Choroid plexus epithelial cell (primary cell): ENCODE results near the gene ERN1.

ENCODE experiments used
- DNase-seq: peaks from one replicate; pipeline ENCODE4 v3.0.0-alpha.2; 2010; ENCODE audit warnings: low read depth
- H3K4me3 ChIP-seq: 2 replicates; pipeline ENCODE4 v1.5.1; 2011; ENCODE audit warnings: low read depth, mild to moderate bottlenecking, control low read depth, low read length, moderate library complexity
- CTCF ChIP-seq: conservative IDR thresholded peaks from 2 replicates; pipeline ENCODE4 v1.5.1; 2011; ENCODE audit warnings: low read depth, mild to moderate bottlenecking, control low read depth, inconsistent platforms, low read length, moderate library complexity

Gene ERN1

DNA sequence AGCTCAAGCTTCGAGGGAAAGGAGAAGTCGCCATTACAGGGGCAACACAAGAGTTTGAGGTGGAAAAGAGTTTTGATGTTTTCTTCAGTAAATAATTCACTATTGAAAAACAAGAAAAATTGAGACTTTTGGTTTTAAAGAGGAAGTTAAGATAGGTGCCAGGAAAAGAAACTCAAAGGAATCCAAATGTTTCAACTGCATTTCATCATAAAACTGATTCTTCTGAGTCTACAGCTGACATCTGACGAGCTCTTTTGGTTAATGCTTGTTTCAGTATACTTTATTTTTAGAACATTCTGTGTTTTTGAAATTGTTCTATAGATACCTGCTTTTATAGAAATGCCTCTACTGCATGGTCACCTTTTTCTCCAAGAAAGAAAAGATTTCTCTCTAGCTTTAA is 54.0 kb downstream of the ERN1 start:
- no peak for DNase-seq
- TF ChIP-seq CTCF, result no peak
- no peak overlapping the region for H3K4me3 ChIP-seq

DNA sequence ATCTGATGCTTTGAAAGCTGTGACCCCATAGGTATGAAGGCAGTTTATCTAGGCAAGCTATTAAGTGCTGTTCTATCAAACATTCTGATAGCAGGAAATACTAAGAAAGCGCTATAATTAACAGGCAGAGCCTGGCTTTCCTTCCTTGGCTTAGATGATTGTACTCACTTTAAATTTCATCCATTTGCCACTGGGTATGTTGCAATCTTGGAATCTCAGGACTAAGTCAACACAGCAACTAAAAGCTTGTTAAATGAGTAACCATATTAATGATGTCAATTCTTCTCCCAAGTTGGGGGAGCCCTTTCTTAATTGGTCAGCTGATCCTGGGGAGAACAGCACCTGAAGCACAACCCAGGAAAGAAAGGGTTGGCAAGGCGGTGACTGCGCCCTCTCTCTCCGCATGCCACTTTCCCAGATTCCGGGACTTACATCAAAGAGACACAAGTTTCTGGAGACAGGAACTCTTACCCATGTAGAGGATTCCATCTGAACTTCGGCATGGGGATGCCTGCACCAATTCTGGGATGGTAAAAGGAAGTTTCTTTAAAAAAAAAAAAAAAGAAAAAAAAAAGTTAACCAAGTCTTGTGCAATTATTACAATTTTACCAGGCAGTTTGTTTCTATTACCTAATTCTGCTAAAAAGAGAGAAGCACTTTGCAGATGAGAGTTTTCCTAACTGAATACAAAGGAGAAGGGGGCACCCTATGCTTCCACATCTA is 55.1 kb downstream of the ERN1 start:
- TF ChIP-seq CTCF, result no peak
- H3K4me3 ChIP-seq, result no peak overlapping the region
- peak; percentile 45 for DNase-seq

GRCh38 chr17:64073771-64074703 is 55.9 kb downstream of the ERN1 start:
- DNase-seq, result no peak
- H3K4me3 ChIP-seq, result no peak overlapping the region
- no peak for TF ChIP-seq CTCF

DNA sequence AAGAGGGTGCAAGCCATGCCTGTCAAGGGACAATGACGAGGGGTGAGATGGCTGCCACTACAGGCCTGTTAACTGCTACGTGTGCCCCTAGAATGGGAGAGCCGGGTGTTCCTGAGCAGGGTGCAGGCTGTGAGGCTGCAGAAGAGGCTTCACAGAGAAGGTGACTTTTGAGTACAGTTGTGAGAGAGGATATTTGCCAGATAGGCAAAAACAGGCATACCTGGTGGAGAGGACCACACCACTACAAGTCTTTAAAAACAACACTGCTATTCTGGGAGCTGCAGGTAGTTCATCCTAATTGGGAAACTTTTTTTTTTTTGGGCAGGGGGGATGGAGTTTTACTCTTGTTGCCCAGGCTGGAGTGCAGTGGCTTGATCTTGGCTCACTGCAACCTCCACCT is 58.8 kb downstream of the ERN1 start:
- no peak for DNase-seq
- no peak for TF ChIP-seq CTCF
- no peak overlapping the region for H3K4me3 ChIP-seq

GRCh38 chr17:64070213-64070612 is 59.7 kb downstream of the ERN1 start:
- H3K4me3 ChIP-seq, result no peak overlapping the region
- DNase-seq, result no peak
- no peak for TF ChIP-seq CTCF

DNA sequence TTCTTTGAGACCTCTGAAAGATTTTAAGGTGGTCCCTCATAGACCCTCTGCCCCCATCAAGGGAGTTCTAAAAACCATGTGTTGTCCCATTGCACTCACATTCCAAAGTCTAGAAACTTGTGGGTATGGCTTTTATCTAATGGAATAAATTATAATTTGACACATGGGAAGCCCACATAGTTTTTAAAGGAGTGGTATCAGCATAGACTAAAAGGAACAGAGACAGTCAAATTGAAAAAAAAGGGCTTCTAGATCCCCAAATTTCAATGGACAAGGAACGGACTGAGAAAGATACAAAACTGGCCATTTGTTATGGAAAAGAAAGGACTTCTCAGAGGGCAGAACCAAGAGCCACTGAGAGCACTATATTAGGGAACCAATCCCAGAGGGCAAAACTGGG is 60.8 kb downstream of the ERN1 start:
- no peak for TF ChIP-seq CTCF
- DNase-seq, result no peak
- H3K4me3 ChIP-seq, result no peak overlapping the region
